K562 treated with DMSO at 1 percent for 4 hours (cell line): Measurements from ENCODE around the gene ELOVL6. TPM values are rescaled to one million over a fixed set of nuclear protein-coding genes. Genes with fewer than 3 reads are reported as not detected.

Experiments used
- total RNA-seq: library from RNA; unstranded; fragments of 300-600 nt; gene quantifications from 2 replicates; pipeline ENCODE4 v1.2.3, GENCODE V29; 2022; ENCODE audit not compliant: insufficient read depth

The ELOVL6 gene, protein sequence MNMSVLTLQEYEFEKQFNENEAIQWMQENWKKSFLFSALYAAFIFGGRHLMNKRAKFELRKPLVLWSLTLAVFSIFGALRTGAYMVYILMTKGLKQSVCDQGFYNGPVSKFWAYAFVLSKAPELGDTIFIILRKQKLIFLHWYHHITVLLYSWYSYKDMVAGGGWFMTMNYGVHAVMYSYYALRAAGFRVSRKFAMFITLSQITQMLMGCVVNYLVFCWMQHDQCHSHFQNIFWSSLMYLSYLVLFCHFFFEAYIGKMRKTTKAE
- 9.3 and 16.9 TPM in 2 replicates for total RNA-seq

GRCh38 chr4:110198435-110199416, at the start of gene ELOVL6:
Gene ELOVL6, minus strand, starts transcription at chr4:110198615. Its CDS starts 280 bp downstream, at chr4:110198335.

